Measurements from ENCODE around the gene FBXO41. TPM values are rescaled to one million over a fixed set of nuclear protein-coding genes. Genes with fewer than 3 reads are reported as not detected.

FBXO41 gene
- total RNA-seq, 1 experiment from 2014 or later: 34.9 TPM

DNA sequence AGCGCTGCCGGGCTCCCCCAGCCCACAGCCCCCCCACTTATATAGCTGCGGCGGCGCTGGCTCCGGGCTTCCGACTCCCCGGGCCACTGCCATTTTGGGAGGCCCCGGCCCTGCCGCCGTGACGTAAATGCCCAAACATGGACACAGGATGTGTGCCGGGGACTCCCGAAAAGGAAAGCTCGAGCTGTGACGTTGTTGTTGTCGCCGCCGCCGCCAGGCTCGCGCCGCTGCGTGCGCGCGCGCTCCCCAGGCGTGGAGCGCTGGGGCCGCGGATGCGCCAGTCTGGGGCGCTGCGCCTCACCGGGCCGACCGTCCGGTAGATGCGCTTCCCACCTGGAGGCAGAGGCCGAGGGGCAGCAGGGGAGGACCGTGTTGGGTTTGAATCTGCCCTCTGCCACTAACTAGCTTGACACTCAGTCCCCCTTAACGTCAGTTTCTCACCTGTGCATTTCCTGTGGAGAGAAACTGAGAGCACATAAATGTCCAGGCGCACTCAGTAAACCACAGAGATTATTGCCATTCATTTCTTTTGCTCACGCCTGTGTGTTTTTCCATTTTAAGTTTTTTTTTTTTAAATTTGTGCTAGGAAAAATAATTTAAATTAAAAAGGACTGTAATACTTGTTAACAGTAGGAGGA is 9.4 kb upstream of the FBXO41 start, which contains the start of gene EGR4:
TSS of gene EGR4 (minus strand) at position 15 of the 638 bp plus-strand sequence. CDS start 231 bp downstream, outside the sequence.
- Histone ChIP-seq H2AFZ (ENCODE audit: low read depth, low read length, poor library complexity, severe bottlenecking) (peak within 1 kb of the TSS; percentile 84), H3K27me3 (ENCODE audit: insufficient read depth, low read length) (peaks cover 17% of the 10 kb centered on the region; the same call in 1 of the 2 replicates), H3K79me2 (ENCODE audit: insufficient read depth, low read length) (no peaks in the 10 kb centered on the region), H3K27ac (ENCODE audit: low read depth, low read length) (no peak within 1 kb of the TSS), H3K9me2 (ENCODE audit: insufficient read depth) (no peaks in the 10 kb centered on the region), H3K9me3 (ENCODE audit: control insufficient read depth in 1 of 2, insufficient read depth in 1 of 2, low read depth in 1 of 2, low read length in 2 of 2) (no peaks in the 10 kb centered on the region), H3K4me1 (ENCODE audit: control insufficient read depth in 1 of 2, insufficient read depth in 2 of 2, low read length in 2 of 2) (peaks cover 10 to 24% of the 10 kb centered on the region in 2 experiments; a peak in 3 of 4 replicates), H3K9ac (ENCODE audit: low read length) (peak within 1 kb of the TSS; percentile 48), H3K4me3 (replicated peaks in 1 of 2; ENCODE audit: low read depth in 1 of 2, low read length in 2 of 2) (peak within 1 kb of the TSS; percentile 34 to 55), H4K20me1 (ENCODE audit: insufficient read depth) (no peaks in the 10 kb centered on the region), H3K36me3 (ENCODE audit: control insufficient read depth in 1 of 2, insufficient read depth in 2 of 2, low read length in 2 of 2) (no peaks in the 10 kb centered on the region), H3K4me2 (ENCODE audit: low read length) (peak within 1 kb of the TSS; percentile 88)
- DNase-seq (ENCODE audit: low read depth, low spot score) (peak; percentile 64), ATAC-seq (peak; percentile 90)
- ChIA-PET RAD21 (ENCODE audit: low non-redundant PET in 1 of 2, low total read pairs in 2 of 2, uncharacterized antibody in 2 of 2, unreplicated experiment in 2 of 2) (no interaction called here), CTCF (no interaction called here), POLR2A (no interaction called here)
- TF ChIP-seq POLR2A (IDR thresholded peaks at IDR 0.05; ENCODE audit: borderline replicate concordance, extremely low read depth, insufficient read depth, insufficient read length) (peak; percentile 49), EZH2phosphoT487 (IDR thresholded peaks at IDR 0.05; ENCODE audit: borderline replicate concordance) (no peak), CEBPB (IDR thresholded peaks at IDR 0.05; ENCODE audit: low read depth) (no peak), ZFX (IDR thresholded peaks at IDR 0.05) (peak; percentile 19; the same call in 1 of the 2 replicates), POLR2AphosphoS5 (IDR thresholded peaks at IDR 0.05; ENCODE audit: low read depth, low read length) (peak; percentile 75), TCF7L2 (IDR thresholded peaks at IDR 0.05; ENCODE audit: borderline replicate concordance, extremely low read depth, insufficient read depth, insufficient read length) (peak; percentile 42), SRF (IDR thresholded peaks at IDR 0.05; ENCODE audit: low read depth) (peak; percentile 99)
- TF ChIP-seq, protein P1, sequence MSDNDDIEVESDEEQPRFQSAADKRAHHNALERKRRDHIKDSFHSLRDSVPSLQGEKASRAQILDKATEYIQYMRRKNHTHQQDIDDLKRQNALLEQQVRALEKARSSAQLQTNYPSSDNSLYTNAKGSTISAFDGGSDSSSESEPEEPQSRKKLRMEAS (IDR thresholded peaks at IDR 0.05): 0 out of 2 replicates have a peak, but pooled peaks have one; percentile 3
- intact Hi-C loops (cut with micrococcal nuclease): no loop called here
- BruUV-seq (replicated peaks): no TSS peak

DNA sequence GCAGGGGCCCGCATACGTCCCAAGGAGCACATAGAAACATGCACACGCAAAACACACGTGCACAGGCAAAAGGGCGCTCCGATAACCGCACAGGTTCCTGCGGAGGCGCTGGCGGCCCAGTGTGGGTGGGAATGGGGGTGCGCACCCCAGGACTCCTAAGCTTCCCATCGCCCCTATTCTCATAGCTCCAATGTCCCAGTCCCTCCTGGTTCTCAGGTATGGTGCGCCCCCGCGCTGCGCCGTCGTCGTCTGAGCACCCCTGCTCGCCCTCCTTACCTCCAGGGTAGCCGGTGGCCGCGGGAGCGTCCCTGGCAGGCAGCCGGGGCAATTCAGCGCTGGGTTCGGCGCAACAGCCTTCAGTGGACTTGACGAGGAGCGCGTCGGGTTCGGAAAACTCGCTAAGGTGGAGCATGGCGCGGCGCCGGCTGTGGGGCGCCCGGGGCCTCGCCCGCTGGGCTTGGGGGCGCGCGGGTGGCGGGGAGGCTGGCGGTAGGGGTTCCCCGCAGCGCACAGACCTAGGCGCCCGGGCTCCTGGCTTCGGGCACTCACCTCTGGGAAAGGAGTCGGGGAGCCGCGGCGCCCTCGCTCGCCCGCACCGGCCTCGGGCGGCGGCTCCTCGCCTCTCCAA is 8.7 kb upstream of the FBXO41 start:
- CTCF ChIA-PET: no interaction called here
- no TSS peak for BruUV-seq (replicated peaks)
- ATAC-seq: no peak

More for the DNA sequence above, 8.7 kb upstream of the FBXO41 start:
- H3K27me3 ChIP-seq (ENCODE audit: insufficient read depth, low read length): peaks cover 17% of the 10 kb centered on the region; the same call in 1 of the 2 replicates
- H3K36me3 ChIP-seq (ENCODE audit: control insufficient read depth in 1 of 2, insufficient read depth in 2 of 2, low read length in 2 of 2): no peaks in the 10 kb centered on the region
- ChIA-PET RAD21 (ENCODE audit: low non-redundant PET in 1 of 2, low total read pairs in 2 of 2, uncharacterized antibody in 2 of 2, unreplicated experiment in 2 of 2) (no interaction called here), POLR2A (no interaction called here)
- DNase-seq (ENCODE audit: low read depth, low spot score): no peak
- H3K9me2 ChIP-seq (ENCODE audit: insufficient read depth): no peaks in the 10 kb centered on the region
- no peaks in the 10 kb centered on the region for H4K20me1 ChIP-seq (ENCODE audit: insufficient read depth)
- no peak overlapping the region for H3K9ac ChIP-seq (ENCODE audit: low read length)
- H3K27ac ChIP-seq (ENCODE audit: low read depth, low read length): no peak overlapping the region
- no peaks in the 10 kb centered on the region for H3K79me2 ChIP-seq (ENCODE audit: insufficient read depth, low read length)
- H3K4me1 ChIP-seq (ENCODE audit: control insufficient read depth in 1 of 2, insufficient read depth in 2 of 2, low read length in 2 of 2): peaks cover 10 to 24% of the 10 kb centered on the region in 2 experiments; a peak in 3 of 4 replicates
- no peak overlapping the region for H2AFZ ChIP-seq (ENCODE audit: low read depth, low read length, poor library complexity, severe bottlenecking)
- TF ChIP-seq CEBPB (IDR thresholded peaks at IDR 0.05; ENCODE audit: low read depth) (no peak), SIN3A (IDR thresholded peaks at IDR 0.05; ENCODE audit: low read depth) (no peak), TCF7L2 (IDR thresholded peaks at IDR 0.05; ENCODE audit: borderline replicate concordance, extremely low read depth, insufficient read depth, insufficient read length) (no peak), ZFX (IDR thresholded peaks at IDR 0.05) (no peak), EZH2 (IDR thresholded peaks at IDR 0.05) (no peak), ZNF274 (IDR thresholded peaks at IDR 0.05; ENCODE audit: low read depth, low read length) (no peak), POLR2A (IDR thresholded peaks at IDR 0.05; ENCODE audit: borderline replicate concordance, extremely low read depth, insufficient read depth, insufficient read length) (no peak), SRF (IDR thresholded peaks at IDR 0.05; ENCODE audit: low read depth) (no peak), JUND (IDR thresholded peaks at IDR 0.05) (no peak), SP1 (IDR thresholded peaks at IDR 0.05; ENCODE audit: low read depth) (no peak)
- intact Hi-C loops (cut with micrococcal nuclease): no loop called here
- no peaks in the 10 kb centered on the region for H3K9me3 ChIP-seq (ENCODE audit: control insufficient read depth in 1 of 2, insufficient read depth in 1 of 2, low read depth in 1 of 2, low read length in 2 of 2)
- H3K4me2 ChIP-seq (ENCODE audit: low read length): peak overlapping the region; percentile 88
- H3K4me3 ChIP-seq (replicated peaks in 1 of 2; ENCODE audit: low read depth in 1 of 2, low read length in 2 of 2): peak overlapping the region in 1 of 2 experiments; percentile 55; a peak in 1 of 4 replicates
